Measurements from ENCODE around the gene PTPN9. TPM values are rescaled to one million over a fixed set of nuclear protein-coding genes. Genes with fewer than 3 reads are reported as not detected.
A peak's percentile ranks its signal among the peaks of the same experiment; 100 is the strongest.

Gene PTPN9
- total and polyA plus RNA-seq, 10 of the 15 experiments (the other 5 are each of a cell fraction or from before 2014, with no cell fraction given) = 7.8 to 29.1 (median 18.5) TPM

DNA sequence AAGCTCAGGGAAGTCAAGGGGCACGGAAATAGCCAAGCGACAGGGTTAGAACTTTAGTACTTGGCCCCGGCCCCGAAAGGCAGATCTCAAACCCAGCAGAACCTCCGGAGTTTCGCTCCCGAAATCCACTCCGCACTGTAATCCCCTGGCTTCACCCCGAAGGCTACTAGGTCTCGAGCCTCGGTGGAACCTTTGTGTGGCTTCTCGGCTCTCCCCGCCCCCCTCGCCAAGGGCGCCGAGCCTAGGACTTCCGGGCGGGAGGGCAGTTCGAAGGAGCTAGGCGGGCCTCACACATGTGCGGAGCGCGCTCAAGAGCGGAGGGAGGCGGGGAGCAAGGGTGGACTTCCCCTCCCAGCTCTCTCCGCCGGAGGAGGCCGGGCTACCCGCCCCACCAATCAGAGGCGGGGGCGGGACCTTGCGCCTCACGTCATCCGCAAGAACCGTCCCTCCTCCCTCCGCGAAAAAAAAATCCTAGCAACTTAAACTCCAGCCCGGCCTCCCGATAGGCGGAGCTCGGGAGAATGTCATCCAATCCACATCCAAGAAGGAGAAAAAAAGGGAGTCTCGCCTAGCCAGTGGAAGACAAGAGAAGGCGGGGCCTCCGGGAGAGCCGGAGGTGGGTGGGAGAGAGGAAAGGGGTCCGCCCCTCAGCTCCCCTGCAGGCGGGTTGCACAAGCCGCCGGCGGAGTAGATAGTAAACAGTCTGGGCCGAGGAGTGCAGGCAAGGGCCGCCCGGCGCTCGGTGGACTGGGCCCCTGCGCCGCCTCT is 125.2 kb downstream of the PTPN9 start (continued):
- TF ChIP-seq, protein P1, sequence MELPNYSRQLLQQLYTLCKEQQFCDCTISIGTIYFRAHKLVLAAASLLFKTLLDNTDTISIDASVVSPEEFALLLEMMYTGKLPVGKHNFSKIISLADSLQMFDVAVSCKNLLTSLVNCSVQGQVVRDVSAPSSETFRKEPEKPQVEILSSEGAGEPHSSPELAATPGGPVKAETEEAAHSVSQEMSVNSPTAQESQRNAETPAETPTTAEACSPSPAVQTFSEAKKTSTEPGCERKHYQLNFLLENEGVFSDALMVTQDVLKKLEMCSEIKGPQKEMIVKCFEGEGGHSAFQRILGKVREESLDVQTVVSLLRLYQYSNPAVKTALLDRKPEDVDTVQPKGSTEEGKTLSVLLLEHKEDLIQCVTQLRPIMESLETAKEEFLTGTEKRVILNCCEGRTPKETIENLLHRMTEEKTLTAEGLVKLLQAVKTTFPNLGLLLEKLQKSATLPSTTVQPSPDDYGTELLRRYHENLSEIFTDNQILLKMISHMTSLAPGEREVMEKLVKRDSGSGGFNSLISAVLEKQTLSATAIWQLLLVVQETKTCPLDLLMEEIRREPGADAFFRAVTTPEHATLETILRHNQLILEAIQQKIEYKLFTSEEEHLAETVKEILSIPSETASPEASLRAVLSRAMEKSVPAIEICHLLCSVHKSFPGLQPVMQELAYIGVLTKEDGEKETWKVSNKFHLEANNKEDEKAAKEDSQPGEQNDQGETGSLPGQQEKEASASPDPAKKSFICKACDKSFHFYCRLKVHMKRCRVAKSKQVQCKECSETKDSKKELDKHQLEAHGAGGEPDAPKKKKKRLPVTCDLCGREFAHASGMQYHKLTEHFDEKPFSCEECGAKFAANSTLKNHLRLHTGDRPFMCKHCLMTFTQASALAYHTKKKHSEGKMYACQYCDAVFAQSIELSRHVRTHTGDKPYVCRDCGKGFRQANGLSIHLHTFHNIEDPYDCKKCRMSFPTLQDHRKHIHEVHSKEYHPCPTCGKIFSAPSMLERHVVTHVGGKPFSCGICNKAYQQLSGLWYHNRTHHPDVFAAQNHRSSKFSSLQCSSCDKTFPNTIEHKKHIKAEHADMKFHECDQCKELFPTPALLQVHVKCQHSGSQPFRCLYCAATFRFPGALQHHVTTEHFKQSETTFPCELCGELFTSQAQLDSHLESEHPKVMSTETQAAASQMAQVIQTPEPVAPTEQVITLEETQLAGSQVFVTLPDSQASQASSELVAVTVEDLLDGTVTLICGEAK (IDR thresholded peaks at IDR 0.05; ENCODE audit: borderline replicate concordance) = peak; percentile 69
- TF ChIP-seq, protein P2, sequence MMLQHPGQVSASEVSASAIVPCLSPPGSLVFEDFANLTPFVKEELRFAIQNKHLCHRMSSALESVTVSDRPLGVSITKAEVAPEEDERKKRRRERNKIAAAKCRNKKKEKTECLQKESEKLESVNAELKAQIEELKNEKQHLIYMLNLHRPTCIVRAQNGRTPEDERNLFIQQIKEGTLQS (IDR thresholded peaks at IDR 0.05; ENCODE audit: borderline replicate concordance, extremely low read depth, low read depth, low read length) = no peak
- TF ChIP-seq, protein P3, sequence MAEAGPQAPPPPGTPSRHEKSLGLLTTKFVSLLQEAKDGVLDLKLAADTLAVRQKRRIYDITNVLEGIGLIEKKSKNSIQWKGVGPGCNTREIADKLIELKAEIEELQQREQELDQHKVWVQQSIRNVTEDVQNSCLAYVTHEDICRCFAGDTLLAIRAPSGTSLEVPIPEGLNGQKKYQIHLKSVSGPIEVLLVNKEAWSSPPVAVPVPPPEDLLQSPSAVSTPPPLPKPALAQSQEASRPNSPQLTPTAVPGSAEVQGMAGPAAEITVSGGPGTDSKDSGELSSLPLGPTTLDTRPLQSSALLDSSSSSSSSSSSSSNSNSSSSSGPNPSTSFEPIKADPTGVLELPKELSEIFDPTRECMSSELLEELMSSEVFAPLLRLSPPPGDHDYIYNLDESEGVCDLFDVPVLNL (IDR thresholded peaks at IDR 0.05; ENCODE audit: low read depth, low read length) = peak; percentile 77
- TF ChIP-seq NBN (IDR thresholded peaks at IDR 0.05) = no peak
- no peak for TF ChIP-seq ZSCAN29 (IDR thresholded peaks at IDR 0.05)
- no peak for TF ChIP-seq SMC3 (IDR thresholded peaks at IDR 0.05; ENCODE audit: borderline replicate concordance, low read length)
- no peak for TF ChIP-seq CHD4 (IDR thresholded peaks at IDR 0.05)
- TF ChIP-seq FOXM1 (IDR thresholded peaks at IDR 0.05; ENCODE audit: low read depth, low read length) = no peak
- TF ChIP-seq, protein P4, sequence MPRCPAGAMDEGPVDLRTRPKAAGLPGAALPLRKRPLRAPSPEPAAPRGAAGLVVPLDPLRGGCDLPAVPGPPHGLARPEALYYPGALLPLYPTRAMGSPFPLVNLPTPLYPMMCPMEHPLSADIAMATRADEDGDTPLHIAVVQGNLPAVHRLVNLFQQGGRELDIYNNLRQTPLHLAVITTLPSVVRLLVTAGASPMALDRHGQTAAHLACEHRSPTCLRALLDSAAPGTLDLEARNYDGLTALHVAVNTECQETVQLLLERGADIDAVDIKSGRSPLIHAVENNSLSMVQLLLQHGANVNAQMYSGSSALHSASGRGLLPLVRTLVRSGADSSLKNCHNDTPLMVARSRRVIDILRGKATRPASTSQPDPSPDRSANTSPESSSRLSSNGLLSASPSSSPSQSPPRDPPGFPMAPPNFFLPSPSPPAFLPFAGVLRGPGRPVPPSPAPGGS (IDR thresholded peaks at IDR 0.05; ENCODE audit: borderline replicate concordance, insufficient read depth, low read depth, low read length, poor library complexity, severe bottlenecking) = peak; percentile 18
- TF ChIP-seq, protein P5, sequence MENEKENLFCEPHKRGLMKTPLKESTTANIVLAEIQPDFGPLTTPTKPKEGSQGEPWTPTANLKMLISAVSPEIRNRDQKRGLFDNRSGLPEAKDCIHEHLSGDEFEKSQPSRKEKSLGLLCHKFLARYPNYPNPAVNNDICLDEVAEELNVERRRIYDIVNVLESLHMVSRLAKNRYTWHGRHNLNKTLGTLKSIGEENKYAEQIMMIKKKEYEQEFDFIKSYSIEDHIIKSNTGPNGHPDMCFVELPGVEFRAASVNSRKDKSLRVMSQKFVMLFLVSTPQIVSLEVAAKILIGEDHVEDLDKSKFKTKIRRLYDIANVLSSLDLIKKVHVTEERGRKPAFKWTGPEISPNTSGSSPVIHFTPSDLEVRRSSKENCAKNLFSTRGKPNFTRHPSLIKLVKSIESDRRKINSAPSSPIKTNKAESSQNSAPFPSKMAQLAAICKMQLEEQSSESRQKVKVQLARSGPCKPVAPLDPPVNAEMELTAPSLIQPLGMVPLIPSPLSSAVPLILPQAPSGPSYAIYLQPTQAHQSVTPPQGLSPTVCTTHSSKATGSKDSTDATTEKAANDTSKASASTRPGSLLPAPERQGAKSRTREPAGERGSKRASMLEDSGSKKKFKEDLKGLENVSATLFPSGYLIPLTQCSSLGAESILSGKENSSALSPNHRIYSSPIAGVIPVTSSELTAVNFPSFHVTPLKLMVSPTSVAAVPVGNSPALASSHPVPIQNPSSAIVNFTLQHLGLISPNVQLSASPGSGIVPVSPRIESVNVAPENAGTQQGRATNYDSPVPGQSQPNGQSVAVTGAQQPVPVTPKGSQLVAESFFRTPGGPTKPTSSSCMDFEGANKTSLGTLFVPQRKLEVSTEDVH (IDR thresholded peaks at IDR 0.05; ENCODE audit: low read depth, partially characterized antibody) = no peak
- TF ChIP-seq HDAC2 (IDR thresholded peaks at IDR 0.05) = no peak
- TF ChIP-seq BCL11A (IDR thresholded peaks at IDR 0.05; ENCODE audit: low read depth, low read length) = no peak
- TF ChIP-seq TBL1XR1 (IDR thresholded peaks at IDR 0.05; ENCODE audit: low read depth, low read length) = no peak
- no peak for TF ChIP-seq RUNX3 (IDR thresholded peaks at IDR 0.05; ENCODE audit: low read length)
- no peak for TF ChIP-seq ZZZ3 (IDR thresholded peaks at IDR 0.05; ENCODE audit: control insufficient read depth, insufficient read length, low read depth)
- TF ChIP-seq MEF2A (IDR thresholded peaks at IDR 0.05; ENCODE audit: insufficient read depth, low read depth, low read length) = no peak
- TF ChIP-seq CBFB (IDR thresholded peaks at IDR 0.05; ENCODE audit: low read depth) = 0 out of 2 replicates have a peak, but pooled peaks have one; percentile 0
- no peak for TF ChIP-seq MEF2B (IDR thresholded peaks at IDR 0.05; ENCODE audit: partially characterized antibody, poor library complexity, severe bottlenecking)
